ENCODE results near the gene ATP13A2. TPM values are rescaled to one million over a fixed set of nuclear protein-coding genes. Genes with fewer than 3 reads are reported as not detected.
"Not testable (repeated sequence)": the region's sequence is repeated elsewhere in the genome, so short reads cannot be mapped to it uniquely, and the experiment has no call there.

ATP13A2 gene
- total RNA-seq, 1 donor from 2014 or later = 47.6 TPM

GRCh38 chr1:16954579-16954978 is 57.1 kb downstream of the ATP13A2 start:
- Mint-ChIP-seq H3K9me3 (no peaks in the 10 kb centered on the region), H3K4me1 (ENCODE audit: low read depth) (no peaks in the 10 kb centered on the region), H3K27me3 (ENCODE audit: low read depth) (no peaks in the 10 kb centered on the region), H3K27ac (no peak overlapping the region), H3K36me3 (ENCODE audit: low read depth) (no peaks in the 10 kb centered on the region), H3K4me3 (ENCODE audit: low read depth) (no peak overlapping the region)
- intact Hi-C loops (cut with micrococcal nuclease) = no loop called here
- no peak for DNase-seq (ENCODE audit: low spot score)

GRCh38 chr1:16952376-16952775 is 59.4 kb downstream of the ATP13A2 start:
- H3K9me3 Mint-ChIP-seq; H3K27me3 Mint-ChIP-seq (ENCODE audit: low read depth); H3K36me3 Mint-ChIP-seq (ENCODE audit: low read depth); H3K4me3 Mint-ChIP-seq (ENCODE audit: low read depth); intact Hi-C loops (cut with micrococcal nuclease); DNase-seq (ENCODE audit: low spot score); H3K27ac Mint-ChIP-seq; H3K4me1 Mint-ChIP-seq (ENCODE audit: low read depth): not testable (repeated sequence)

GRCh38 chr1:16949026-16949425 is 62.7 kb downstream of the ATP13A2 start:
- H3K9me3 Mint-ChIP-seq; DNase-seq (ENCODE audit: low spot score); intact Hi-C loops (cut with micrococcal nuclease); H3K4me1 Mint-ChIP-seq (ENCODE audit: low read depth); H3K27me3 Mint-ChIP-seq (ENCODE audit: low read depth); H3K36me3 Mint-ChIP-seq (ENCODE audit: low read depth); H3K27ac Mint-ChIP-seq; H3K4me3 Mint-ChIP-seq (ENCODE audit: low read depth): not testable (repeated sequence)

- H3K27me3 Mint-ChIP-seq (ENCODE audit: low read depth); H3K4me3 Mint-ChIP-seq (ENCODE audit: low read depth); intact Hi-C loops (cut with micrococcal nuclease); H3K4me1 Mint-ChIP-seq (ENCODE audit: low read depth); H3K9me3 Mint-ChIP-seq; DNase-seq (ENCODE audit: low spot score); H3K36me3 Mint-ChIP-seq (ENCODE audit: low read depth); H3K27ac Mint-ChIP-seq: not testable (repeated sequence)
These were observed 63.3 kb downstream of the ATP13A2 start for GRCh38 chr1:16948282-16948891.

GRCh38 chr1:16946646-16947045 is 65.1 kb downstream of the ATP13A2 start:
- DNase-seq (ENCODE audit: low spot score) = no peak
- Mint-ChIP-seq H3K4me3 (ENCODE audit: low read depth) (no peak overlapping the region), H3K9me3 (no peaks in the 10 kb centered on the region), H3K27ac (no peak overlapping the region), H3K4me1 (ENCODE audit: low read depth) (no peaks in the 10 kb centered on the region), H3K27me3 (ENCODE audit: low read depth) (no peaks in the 10 kb centered on the region), H3K36me3 (ENCODE audit: low read depth) (no peaks in the 10 kb centered on the region)
- intact Hi-C loops (cut with micrococcal nuclease) = no loop called here

- DNase-seq (ENCODE audit: low spot score); H3K4me1 Mint-ChIP-seq (ENCODE audit: low read depth); H3K27ac Mint-ChIP-seq; H3K4me3 Mint-ChIP-seq (ENCODE audit: low read depth); H3K27me3 Mint-ChIP-seq (ENCODE audit: low read depth); intact Hi-C loops (cut with micrococcal nuclease); H3K36me3 Mint-ChIP-seq (ENCODE audit: low read depth); H3K9me3 Mint-ChIP-seq: not testable (repeated sequence)
These were observed 65.5 kb downstream of the ATP13A2 start for GRCh38 chr1:16946185-16946584.

GRCh38 chr1:16945512-16945911 is 66.2 kb downstream of the ATP13A2 start:
- DNase-seq (ENCODE audit: low spot score); H3K36me3 Mint-ChIP-seq (ENCODE audit: low read depth); H3K27me3 Mint-ChIP-seq (ENCODE audit: low read depth); H3K27ac Mint-ChIP-seq; H3K4me3 Mint-ChIP-seq (ENCODE audit: low read depth); H3K9me3 Mint-ChIP-seq; intact Hi-C loops (cut with micrococcal nuclease); H3K4me1 Mint-ChIP-seq (ENCODE audit: low read depth): not testable (repeated sequence)

- DNase-seq (ENCODE audit: low spot score) = no peak
- H3K9me3 Mint-ChIP-seq = no peaks in the 10 kb centered on the region
- no peak overlapping the region for H3K27ac Mint-ChIP-seq
- H3K36me3 Mint-ChIP-seq (ENCODE audit: low read depth) = no peaks in the 10 kb centered on the region
- no peak overlapping the region for H3K4me3 Mint-ChIP-seq (ENCODE audit: low read depth)
- intact Hi-C loops (cut with micrococcal nuclease) = no loop called here
- H3K4me1 Mint-ChIP-seq (ENCODE audit: low read depth) = no peaks in the 10 kb centered on the region
- H3K27me3 Mint-ChIP-seq (ENCODE audit: low read depth) = no peaks in the 10 kb centered on the region
These were observed 67.7 kb downstream of the ATP13A2 start for GRCh38 chr1:16944038-16944437.

GRCh38 chr1:16939386-16940180 is 72.1 kb downstream of the ATP13A2 start:
- H3K27me3 Mint-ChIP-seq (ENCODE audit: low read depth); DNase-seq (ENCODE audit: low spot score); H3K4me1 Mint-ChIP-seq (ENCODE audit: low read depth); intact Hi-C loops (cut with micrococcal nuclease); H3K36me3 Mint-ChIP-seq (ENCODE audit: low read depth); H3K4me3 Mint-ChIP-seq (ENCODE audit: low read depth); H3K27ac Mint-ChIP-seq; H3K9me3 Mint-ChIP-seq: not testable (repeated sequence)

- no peak overlapping the region for H3K27ac Mint-ChIP-seq
These were observed 73.1 kb downstream of the ATP13A2 start for GRCh38 chr1:16938351-16939321.

GRCh38 chr1:16936580-16936979 is 75.1 kb downstream of the ATP13A2 start:
- H3K36me3 Mint-ChIP-seq (ENCODE audit: low read depth); H3K4me1 Mint-ChIP-seq (ENCODE audit: low read depth); DNase-seq (ENCODE audit: low spot score); H3K4me3 Mint-ChIP-seq (ENCODE audit: low read depth); H3K9me3 Mint-ChIP-seq; H3K27ac Mint-ChIP-seq; intact Hi-C loops (cut with micrococcal nuclease); H3K27me3 Mint-ChIP-seq (ENCODE audit: low read depth): not testable (repeated sequence)

More at GRCh38 chr1:16938351-16939321, 73.1 kb downstream of the ATP13A2 start:
- H3K27me3 Mint-ChIP-seq (ENCODE audit: low read depth) = no peaks in the 10 kb centered on the region
- no peak for DNase-seq (ENCODE audit: low spot score)
- H3K4me3 Mint-ChIP-seq (ENCODE audit: low read depth) = no peak overlapping the region
- no peaks in the 10 kb centered on the region for H3K4me1 Mint-ChIP-seq (ENCODE audit: low read depth)
- intact Hi-C loops (cut with micrococcal nuclease) = no loop called here
- no peaks in the 10 kb centered on the region for H3K9me3 Mint-ChIP-seq
- H3K36me3 Mint-ChIP-seq (ENCODE audit: low read depth) = no peaks in the 10 kb centered on the region
